Common myeloid progenitor, CD34-positive (primary cell): ENCODE measurements around the gene BRIX1.
A peak's percentile ranks its signal among the peaks of the same experiment; 100 is the strongest.

Experiments used
- CTCF ChIA-PET: fragments of 350-600 bp; sonication (Branson Sonifier 250); formaldehyde crosslinking; loops from one replicate; lab custom pipeline; 2021; ENCODE audit warnings: antibody characterized with exemption; lab: Charles Lee
- POLR2A ChIA-PET: fragments of 350-600 bp; sonication (Branson Sonifier 250); formaldehyde crosslinking; loops from one replicate; lab custom pipeline; 2021; ENCODE audit warnings: antibody characterized with exemption; lab: Charles Lee
- DNase-seq, 3 donors: peaks; one replicate each; pipeline versions ENCODE4 v3.0.0 to v3.0.0-alpha.2; 2013
- H3K27ac ChIP-seq, 2 experiments: 1 replicate in 1 of 2; 2 replicates in 1 of 2; pipeline ENCODE4 v1.7.0; 2013; ENCODE audit warnings: inconsistent platforms in 2 of 2, low read length in 2 of 2, mild to moderate bottlenecking in 2 of 2, low read depth in 1 of 2, moderate library complexity in 1 of 2; ENCODE audit not compliant: severe bottlenecking in 2 of 2, insufficient read depth in 1 of 2, poor library complexity in 1 of 2
- H3K27me3 ChIP-seq, 5 experiments: replicated peaks in 2 of 5; 1 replicate in 3 of 5; 2 replicates in 2 of 5; pipeline versions ENCODE4 v1.6.1 to v1.7.0; 2013; ENCODE audit warnings: low read length in 4 of 5, mild to moderate bottlenecking in 2 of 5, moderate library complexity in 2 of 5, inconsistent platforms in 1 of 5; ENCODE audit not compliant: insufficient read depth in 5 of 5, control insufficient read depth in 4 of 5
- H3K36me3 ChIP-seq, 4 experiments: 1 replicate in 2 of 4; 2 replicates in 2 of 4; pipeline versions ENCODE4 v1.6.1 to v1.7.0; 2013; ENCODE audit warnings: low read length in 3 of 4, control low read depth in 1 of 4, mild to moderate bottlenecking in 1 of 4; ENCODE audit not compliant: control insufficient read depth in 4 of 4, insufficient read depth in 4 of 4
- H3K4me1 ChIP-seq, 4 experiments: 1 replicate in 3 of 4; 2 replicates in 1 of 4; pipeline versions ENCODE4 v1.6.1 to v1.7.1; 2013; ENCODE audit warnings: low read length in 3 of 4, mild to moderate bottlenecking in 3 of 4, control low read depth in 1 of 4, inconsistent platforms in 1 of 4, moderate library complexity in 1 of 4; ENCODE audit not compliant: control insufficient read depth in 4 of 4, insufficient read depth in 4 of 4; ENCODE audit errors: control extremely low read depth in 1 of 4
- H3K4me3 ChIP-seq, 7 experiments: 1 replicate in 4 of 7; 2 replicates in 3 of 7; pipeline versions ENCODE4 v1.5.1 to v1.7.0; 2013; ENCODE audit warnings: mild to moderate bottlenecking in 7 of 7, low read length in 6 of 7, moderate library complexity in 6 of 7, inconsistent platforms in 2 of 7, low read depth in 2 of 7, control low read depth in 1 of 7; ENCODE audit not compliant: insufficient read depth in 4 of 7, control insufficient read depth in 1 of 7; ENCODE audit errors: extremely low read depth in 1 of 7
- H3K9me3 ChIP-seq, 5 experiments: 1 replicate in 4 of 5; 2 replicates in 1 of 5; pipeline versions ENCODE4 v1.6.1 to v1.7.1; 2013; ENCODE audit warnings: low read length in 4 of 5, mild to moderate bottlenecking in 2 of 5, inconsistent platforms in 1 of 5, low read depth in 1 of 5, moderate library complexity in 1 of 5; ENCODE audit not compliant: control insufficient read depth in 4 of 5, insufficient read depth in 2 of 5; ENCODE audit errors: control extremely low read depth in 1 of 5
- WGBS: methylation state at CpG from one replicate; pipeline ENCODE4 v1.1.5; 2013; ENCODE audit not compliant: insufficient coverage; 5-methylcytosine and 5-hydroxymethylcytosine counted together

BRIX1 gene

DNA sequence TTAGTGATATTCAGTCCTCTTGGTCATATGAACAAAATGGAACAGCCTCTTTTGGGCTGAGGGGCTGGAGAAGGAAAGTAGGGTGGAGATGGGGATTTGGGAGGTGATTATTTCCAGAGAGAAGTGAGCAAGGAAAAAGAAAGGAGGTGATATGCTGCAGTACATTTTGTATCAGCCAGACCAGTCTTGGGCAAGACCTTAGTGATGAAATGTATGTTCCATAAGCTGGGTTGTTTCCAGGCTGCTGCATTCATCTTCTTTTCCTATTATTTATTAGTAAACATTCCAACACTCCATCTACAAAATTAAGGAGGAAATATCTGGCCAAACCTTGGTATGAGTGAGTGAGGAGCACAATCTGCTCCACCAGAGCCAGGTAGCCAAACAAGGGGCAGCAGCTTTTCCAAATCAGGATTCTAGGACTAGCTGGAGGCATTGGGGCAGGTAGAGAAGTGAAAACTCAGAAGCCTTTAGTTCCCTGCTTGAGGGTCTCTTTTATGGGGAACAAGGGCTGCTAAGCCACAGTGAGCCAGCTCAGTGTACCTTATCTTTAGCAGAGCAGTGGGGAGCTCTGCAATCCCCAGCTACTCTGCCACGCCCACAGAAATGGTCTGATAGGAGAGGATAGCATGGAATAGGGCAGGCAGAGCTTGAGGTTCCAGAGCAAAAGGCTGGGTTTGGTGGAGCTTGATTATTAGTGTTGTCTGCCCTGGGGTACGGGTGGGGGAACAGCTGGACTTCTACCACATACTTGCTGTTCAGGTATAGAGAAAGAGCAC, 19.7 kb upstream of the BRIX1 start:
- Histone ChIP-seq H3K9me3 (no peaks in the 10 kb centered on the region), H3K4me3 (no peak overlapping the region), H3K4me1 (no peaks in the 10 kb centered on the region), H3K27ac (no peak overlapping the region), H3K27me3 (no peaks in the 10 kb centered on the region), H3K36me3 (no peaks in the 10 kb centered on the region)
- CTCF ChIA-PET: interaction anchor here (0.7 to 4.6 kb wide), 8 partner anchors 9 to 423 kb away, joined by 3 to 70 read pairs (median 4); no protein-coding TSS in a partner anchor
- POLR2A ChIA-PET: interaction anchor here (1.0 kb wide), 1 partner anchor 20 kb away, joined by 3 read pairs; the partner anchor contains the start of genes BRIX1 and RAD1
- WGBS: 100% methylated on average over 2 of the region's 2 CpGs
- peak in 2 of 3 donors; percentile 7 to 35 for DNase-seq

DNA sequence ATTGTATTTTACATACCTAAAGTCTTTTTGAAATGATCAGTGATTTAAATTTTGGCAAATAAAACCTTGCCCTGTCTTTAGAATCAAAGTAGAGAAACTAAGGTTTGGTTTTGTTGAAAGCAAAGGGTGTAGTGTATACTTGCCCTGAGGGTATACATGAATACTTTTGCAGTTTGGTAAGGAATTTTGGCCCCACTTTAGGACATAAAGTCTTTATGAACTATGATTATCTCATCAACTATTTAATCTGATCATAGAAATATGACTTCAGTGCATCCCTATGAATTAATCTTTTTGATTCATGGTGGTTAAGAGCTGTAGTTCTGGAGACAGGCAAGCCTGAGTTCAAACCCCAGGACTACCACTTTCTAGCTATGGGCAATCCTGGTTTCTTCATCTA, 17.9 kb upstream of the BRIX1 start:
- Histone ChIP-seq H3K27ac (no peak overlapping the region), H3K4me1 (no peaks in the 10 kb centered on the region), H3K36me3 (peaks cover 0 to 5% (median under 1%) of the 10 kb centered on the region in 4 experiments), H3K27me3 (no peaks in the 10 kb centered on the region), H3K4me3 (no peak overlapping the region), H3K9me3 (no peaks in the 10 kb centered on the region)
- ChIA-PET CTCF (interaction anchor here (0.7 to 4.6 kb wide), 31 partner anchors 8 to 425 kb away, joined by 3 to 70 read pairs (median 4); partner anchors contain the start of gene TTC23L), POLR2A (no interaction called here)
- no peak for DNase-seq

DNA sequence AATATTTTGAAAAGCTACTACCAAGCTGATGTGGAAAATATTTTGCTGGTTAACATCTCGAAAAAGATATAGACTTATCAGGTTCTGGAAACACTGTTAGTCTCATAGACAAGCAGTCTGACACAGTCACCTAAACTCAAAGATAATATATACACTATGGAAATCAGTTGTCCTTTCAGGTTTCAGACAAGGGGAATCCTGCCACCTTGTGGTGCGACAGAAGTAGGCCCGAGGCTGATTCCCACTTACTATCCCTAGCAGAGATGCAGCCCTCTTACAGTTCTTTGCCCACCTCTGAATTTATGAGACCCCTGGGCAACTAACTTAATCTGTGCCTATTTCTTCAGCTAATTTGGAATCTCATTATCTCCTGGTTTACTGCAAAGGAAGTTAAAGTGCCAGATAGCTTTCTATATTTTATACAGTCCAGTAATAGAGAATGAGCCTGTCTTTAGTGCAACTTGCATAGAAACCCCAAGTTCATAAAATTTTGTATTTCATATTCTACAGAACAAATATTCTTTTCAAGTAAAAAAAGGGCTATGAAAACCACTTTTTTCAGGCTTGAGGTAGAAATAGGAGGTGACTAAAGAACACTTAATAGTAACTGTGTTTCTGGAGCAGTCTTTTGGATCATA, 17.1 kb upstream of the BRIX1 start:
- DNase-seq: peak; percentile 65 to 82 (median 78)
- 0% methylated on average over 2 of the region's 3 CpGs for WGBS
- Histone ChIP-seq H3K4me1 (peaks cover 0 to 3% (median 0%) of the 10 kb centered on the region in 4 experiments), H3K27me3 (no peaks in the 10 kb centered on the region), H3K4me3 (no peak overlapping the region), H3K9me3 (no peaks in the 10 kb centered on the region), H3K27ac (no peak overlapping the region), H3K36me3 (peaks cover 0 to 5% (median under 1%) of the 10 kb centered on the region in 4 experiments)
- CTCF ChIA-PET: interaction anchor here (0.6 to 4.6 kb wide), 40 partner anchors 8 to 752 kb away, joined by 3 to 70 read pairs (median 4); partner anchors contain the start of genes BRIX1 and TTC23L
- POLR2A ChIA-PET: interaction anchor here (0.5 kb wide), 1 partner anchor 1192 kb away, joined by 4 read pairs; no protein-coding TSS in a partner anchor

- peaks cover 0 to 5% (median under 1%) of the 10 kb centered on the region in 4 experiments for H3K36me3 ChIP-seq
- no peak for DNase-seq
- ChIA-PET POLR2A (no interaction called here), CTCF (interaction anchor here (0.7 to 4.6 kb wide), 30 partner anchors 9 to 752 kb away, joined by 3 to 70 read pairs (median 4); partner anchors contain the start of genes BRIX1 and TTC23L)
- H3K4me1 ChIP-seq: peaks cover 0 to 7% (median 2%) of the 10 kb centered on the region in 4 experiments
- WGBS: 100% methylated on average over 2 of the region's 2 CpGs
- H3K27me3 ChIP-seq: no peaks in the 10 kb centered on the region
- H3K4me3 ChIP-seq: no peak overlapping the region
- no peak overlapping the region for H3K27ac ChIP-seq
- no peaks in the 10 kb centered on the region for H3K9me3 ChIP-seq
These were observed 16.4 kb upstream of the BRIX1 start for GRCh38 chr5:34899066-34899465.

DNA sequence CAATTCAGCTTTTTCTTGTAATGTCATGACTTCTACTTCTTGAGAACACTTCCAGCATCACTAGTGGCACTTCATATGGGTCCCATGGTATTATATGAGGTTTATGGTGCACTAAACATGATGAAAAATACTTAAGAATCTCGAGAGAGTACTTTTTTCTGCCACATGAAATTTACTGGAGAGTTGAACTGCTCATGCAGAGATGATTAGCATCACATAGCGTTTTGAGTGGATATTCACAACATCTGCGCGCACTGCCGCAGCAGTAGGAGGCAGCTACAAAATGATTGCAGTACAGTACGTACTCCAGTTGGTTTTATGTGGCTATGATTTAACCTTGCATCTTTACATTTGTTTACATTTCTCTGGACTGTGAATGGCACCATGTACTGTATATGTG, 14.9 kb upstream of the BRIX1 start:
- 100% methylated on average over 2 of the region's 6 CpGs for WGBS
- Histone ChIP-seq H3K9me3 (no peaks in the 10 kb centered on the region), H3K36me3 (peaks cover 0 to 12% (median 4%) of the 10 kb centered on the region in 4 experiments), H3K4me1 (peaks cover 0 to 7% (median 2%) of the 10 kb centered on the region in 4 experiments), H3K27me3 (no peaks in the 10 kb centered on the region), H3K4me3 (no peak overlapping the region), H3K27ac (no peak overlapping the region)
- DNase-seq: no peak
- POLR2A ChIA-PET: no interaction called here
- CTCF ChIA-PET: interaction anchor here (1.1 to 1.7 kb wide), 5 partner anchors 16 to 425 kb away, joined by 3 to 7 read pairs (median 4); no protein-coding TSS in a partner anchor

- Histone ChIP-seq H3K27me3 (no peaks in the 10 kb centered on the region), H3K27ac (no peak overlapping the region), H3K4me1 (peaks cover 0 to 7% (median 2%) of the 10 kb centered on the region in 4 experiments), H3K9me3 (no peaks in the 10 kb centered on the region), H3K36me3 (peaks cover 0 to 25% (median 7%) of the 10 kb centered on the region in 4 experiments), H3K4me3 (no peak overlapping the region)
- CTCF ChIA-PET: interaction anchor here (0.9 to 5.3 kb wide), 8 partner anchors 9 to 431 kb away, joined by 3 to 23 read pairs (median 4); no protein-coding TSS in a partner anchor
- WGBS: no CpG with 5 or more reads among the region's 1 CpG
- DNase-seq: peak; percentile 21 to 72 (median 64)
- POLR2A ChIA-PET: no interaction called here
These were observed 12.3 kb upstream of the BRIX1 start for GRCh38 chr5:34903260-34903659.
